HepG2 (cell line): ENCODE data around the gene WNT5B. TPM values are rescaled to one million over a fixed set of nuclear protein-coding genes. Genes with fewer than 3 reads are reported as not detected.

Experiments used
- HOXA7 ChIP-seq: sonication (generic); formaldehyde crosslinking; IDR thresholded peaks from 2 replicates; pipeline ENCODE4 v1.8.1; 2022; ENCODE audit warnings: mild to moderate bottlenecking, missing genetic modification reagents, moderate library complexity
- MBNL3 ChIP-seq: fragments of 250-450 bp; sonication (Bioruptor Pico); conservative IDR thresholded peaks from 2 replicates; pipeline ENCODE4 v1.8.0; 2022; ENCODE audit warnings: mild to moderate bottlenecking, inconsistent platforms
- RARG ChIP-seq: sonication (generic); formaldehyde crosslinking; IDR thresholded peaks from 2 replicates; pipeline ENCODE4 v1.4.0; 2020; ENCODE audit warnings: low read depth, mild to moderate bottlenecking, missing genetic modification reagents
- SCMH1 ChIP-seq: sonication (generic); formaldehyde crosslinking; IDR thresholded peaks from 2 replicates; pipeline ENCODE4 v1.9.0; 2021; ENCODE audit warnings: missing genetic modification reagents, mild to moderate bottlenecking, borderline replicate concordance
- TCF12 ChIP-seq, 2 experiments: fragments of 450-650 bp in 1 of 2; sonication (generic) in 1 of 2; formaldehyde crosslinking in 1 of 2; IDR thresholded peaks; 2 replicates each; pipeline versions ENCODE4 v1.6.1 to v1.8.0; 2017 to 2022; ENCODE audit warnings: antibody characterized with exemption in 1 of 2, mild to moderate bottlenecking in 1 of 2, missing genetic modification reagents in 1 of 2, moderate library complexity in 1 of 2
- ZBTB40 ChIP-seq, 2 experiments: fragments of 450-650 bp in 1 of 2; sonication (generic) in 1 of 2; formaldehyde crosslinking in 1 of 2; IDR thresholded peaks; 2 replicates each; pipeline versions ENCODE4 v1.6.1 to v1.8.0; 2016 to 2022; ENCODE audit warnings: antibody characterized with exemption in 1 of 2, mild to moderate bottlenecking in 1 of 2, missing genetic modification reagents in 1 of 2
- ZNF614 ChIP-seq: IDR thresholded peaks from 2 replicates; pipeline ENCODE4 v1.6.1; 2018; ENCODE audit warnings: missing biosample characterization, missing genetic modification reagents, inconsistent platforms, borderline replicate concordance
- ZNF691 ChIP-seq: sonication (generic); formaldehyde crosslinking; IDR thresholded peaks from 2 replicates; pipeline ENCODE4 v1.4.0; 2020; ENCODE audit warnings: missing genetic modification reagents, low read depth, mild to moderate bottlenecking, borderline replicate concordance
- ZNF746 ChIP-seq: sonication (generic); formaldehyde crosslinking; IDR thresholded peaks from 2 replicates; pipeline ENCODE4 v1.8.0; 2022; ENCODE audit warnings: mild to moderate bottlenecking, missing genetic modification reagents
- ZNF878 ChIP-seq: sonication (generic); formaldehyde crosslinking; IDR thresholded peaks from 2 replicates; pipeline ENCODE4 v1.8.1; 2023; ENCODE audit warnings: mild to moderate bottlenecking, missing genetic modification reagents, moderate library complexity
- polyA plus RNA-seq, 8 experiments: library from polyadenylated mRNA; depleted of rRNA in 3 of 8; stranded (reverse) in 7 of 8; unstranded in 1 of 8; fragments of >200 nt; fragmentation: Illumina TruSeq in 4 of 8; extraction: Trizol in 4 of 8; gene quantifications; 2 replicates each; pipeline versions ENCODE4 v1.2.1 to v1.2.3, GENCODE V29; 2011 to 2016; ENCODE audit warnings: low read depth in 4 of 8, missing spikeins in 1 of 8, mixed read lengths in 1 of 8; ENCODE audit not compliant: insufficient read depth in 1 of 8
- total RNA-seq, 5 experiments: library from RNA; depleted of rRNA; stranded (reverse); fragments of >200 nt; fragmentation: Illumina TruSeq; extraction: Trizol; gene quantifications; 2 replicates each; pipeline ENCODE4 v1.2.3, GENCODE V29; 2016; ENCODE audit warnings: low read depth in 1 of 5
- TF ChIP-seq, protein P1 (sequence below): sonication (generic); formaldehyde crosslinking; IDR thresholded peaks from 2 replicates; pipeline ENCODE4 v1.8.1; 2023; ENCODE audit warnings: missing genetic modification reagents, inconsistent platforms, borderline replicate concordance
- TF ChIP-seq, protein P2 (sequence below): sonication (generic); formaldehyde crosslinking; IDR thresholded peaks from 2 replicates; pipeline ENCODE4 v1.4.0; 2020; ENCODE audit warnings: missing genetic modification reagents, borderline replicate concordance

Gene WNT5B
- total and polyA plus RNA-seq, 2 of the 13 experiments (the other 11 are each of a cell fraction or from before 2014, with no cell fraction given), result 0.04 TPM; not detected in 1

- TF ChIP-seq, protein P1, sequence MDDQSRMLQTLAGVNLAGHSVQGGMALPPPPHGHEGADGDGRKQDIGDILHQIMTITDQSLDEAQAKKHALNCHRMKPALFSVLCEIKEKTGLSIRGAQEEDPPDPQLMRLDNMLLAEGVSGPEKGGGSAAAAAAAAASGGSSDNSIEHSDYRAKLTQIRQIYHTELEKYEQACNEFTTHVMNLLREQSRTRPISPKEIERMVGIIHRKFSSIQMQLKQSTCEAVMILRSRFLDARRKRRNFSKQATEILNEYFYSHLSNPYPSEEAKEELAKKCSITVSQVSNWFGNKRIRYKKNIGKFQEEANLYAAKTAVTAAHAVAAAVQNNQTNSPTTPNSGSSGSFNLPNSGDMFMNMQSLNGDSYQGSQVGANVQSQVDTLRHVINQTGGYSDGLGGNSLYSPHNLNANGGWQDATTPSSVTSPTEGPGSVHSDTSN (CRISPR knock-in tag), result no peak
- TF ChIP-seq TCF12 (IDR thresholded peaks at IDR 0.05) (no peak), TCF12 (CRISPR knock-in tag; IDR thresholded peaks at IDR 0.05) (no peak), ZNF614 (no peak), SCMH1 (CRISPR knock-in tag) (no peak), MBNL3 (CRISPR knock-in tag) (no peak), ZNF691 (no peak), ZBTB40 (IDR thresholded peaks at IDR 0.05) (no peak), ZBTB40 (CRISPR knock-in tag; IDR thresholded peaks at IDR 0.05) (no peak), RARG (CRISPR knock-in tag) (no peak), HOXA7 (no peak), ZNF878 (CRISPR knock-in tag) (no peak), ZNF746 (CRISPR knock-in tag) (no peak)
- TF ChIP-seq, protein P2, sequence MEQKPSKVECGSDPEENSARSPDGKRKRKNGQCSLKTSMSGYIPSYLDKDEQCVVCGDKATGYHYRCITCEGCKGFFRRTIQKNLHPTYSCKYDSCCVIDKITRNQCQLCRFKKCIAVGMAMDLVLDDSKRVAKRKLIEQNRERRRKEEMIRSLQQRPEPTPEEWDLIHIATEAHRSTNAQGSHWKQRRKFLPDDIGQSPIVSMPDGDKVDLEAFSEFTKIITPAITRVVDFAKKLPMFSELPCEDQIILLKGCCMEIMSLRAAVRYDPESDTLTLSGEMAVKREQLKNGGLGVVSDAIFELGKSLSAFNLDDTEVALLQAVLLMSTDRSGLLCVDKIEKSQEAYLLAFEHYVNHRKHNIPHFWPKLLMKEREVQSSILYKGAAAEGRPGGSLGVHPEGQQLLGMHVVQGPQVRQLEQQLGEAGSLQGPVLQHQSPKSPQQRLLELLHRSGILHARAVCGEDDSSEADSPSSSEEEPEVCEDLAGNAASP (CRISPR knock-in tag), result no peak
Observed at GRCh38 chr12:1614360-1614759, 14.7 kb upstream of the WNT5B start (continued).
